IMR-90 (cell line): ENCODE measurements around the gene RHOB. TPM values are rescaled to one million over a fixed set of nuclear protein-coding genes. Genes with fewer than 3 reads are reported as not detected.

ENCODE experiments used
- ATAC-seq: fragments of 200-7000 bp; cut with Tn5 transposase; 2 replicates; pipeline ENCODE4 v1.9.1; 2020; ENCODE audit warnings: low read depth, mild to moderate bottlenecking, moderate library complexity
- Bru-seq: library from RNA; stranded (reverse); fragments of 400-500 nt; gene quantifications from one replicate; lab custom pipeline; 2021; lab: Mats Ljungman, UMichigan
- BruChase-seq, 2 experiments: library from RNA; stranded (reverse); fragments of 400-500 nt; gene quantifications; one replicate each; lab custom pipeline; 2021; lab: Mats Ljungman, UMichigan
- BruUV-seq: library from RNA; stranded (reverse); fragments of 400-500 nt; replicated peaks from 2 replicates; lab custom pipeline; 2021; lab: Mats Ljungman, UMichigan
- CTCF ChIA-PET: fragments of 300-600 bp; formaldehyde crosslinking; extraction: SDS; loops from one replicate; lab custom pipeline; 2021; ENCODE audit warnings: antibody characterized with exemption; lab: Yijun Ruan, JAX
- POLR2A ChIA-PET: fragments of 300-600 bp; sonication (Branson Sonifier 250); formaldehyde crosslinking; loops from one replicate; lab custom pipeline; 2022; ENCODE audit warnings: antibody characterized with exemption; ENCODE audit not compliant: unreplicated experiment; lab: Charles Lee
- DNase-seq: peaks from one replicate; pipeline ENCODE4 v3.0.0; 2013
- H2AFZ ChIP-seq: replicated peaks from 2 replicates; pipeline ENCODE3; 2013; ENCODE audit warnings: low read length, mild to moderate bottlenecking; ENCODE audit not compliant: poor library complexity
- H2AK5ac ChIP-seq: 2 replicates; pipeline ENCODE4 v1.6.1; 2013; ENCODE audit warnings: low read depth, low read length, inconsistent platforms
- H2AK9ac ChIP-seq: replicated peaks from 2 replicates; pipeline ENCODE3; 2013; ENCODE audit warnings: mild to moderate bottlenecking, low read depth, low read length, moderate library complexity; ENCODE audit not compliant: poor library complexity
- H2BK120ac ChIP-seq: 2 replicates; pipeline ENCODE4 v1.6.1; 2013; ENCODE audit warnings: low read depth, low read length, inconsistent platforms
- H2BK15ac ChIP-seq: 3 replicates; pipeline ENCODE4 v1.6.1; 2013; ENCODE audit warnings: low read depth, low read length, inconsistent platforms
- H2BK20ac ChIP-seq: 2 replicates; pipeline ENCODE4 v1.6.1; 2013; ENCODE audit warnings: low read depth, mild to moderate bottlenecking, inconsistent platforms, low read length, moderate library complexity
- H2BK5ac ChIP-seq: 2 replicates; pipeline ENCODE4 v1.6.1; 2013; ENCODE audit warnings: mild to moderate bottlenecking, low read depth, low read length, inconsistent platforms; ENCODE audit not compliant: poor library complexity, severe bottlenecking
- H3K14ac ChIP-seq: replicated peaks from 2 replicates; pipeline ENCODE4 v1.6.1; 2013; ENCODE audit warnings: low read depth, low read length, inconsistent platforms
- H3K18ac ChIP-seq: 2 replicates; pipeline ENCODE4 v1.6.1; 2013; ENCODE audit warnings: low read depth, low read length, control low read depth
- H3K23ac ChIP-seq: 2 replicates; pipeline ENCODE4 v1.6.1; 2013; ENCODE audit warnings: low read depth, low read length, inconsistent platforms
- H3K27ac ChIP-seq: 2 replicates; pipeline ENCODE4 v1.5.1; 2013; ENCODE audit warnings: mild to moderate bottlenecking, control low read depth, low read length; ENCODE audit not compliant: insufficient read depth
- H3K27me3 ChIP-seq: 2 replicates; pipeline ENCODE4 v1.6.1; 2013; ENCODE audit warnings: low read length; ENCODE audit not compliant: control insufficient read depth, insufficient read depth
- H3K36me3 ChIP-seq: 2 replicates; pipeline ENCODE4 v1.6.1; 2013; ENCODE audit warnings: low read length, mixed read lengths; ENCODE audit not compliant: control insufficient read depth, insufficient read depth
- H3K4ac ChIP-seq: 2 replicates; pipeline ENCODE4 v1.6.1; 2013; ENCODE audit warnings: low read depth, low read length, inconsistent platforms
- H3K4me1 ChIP-seq: 2 replicates; pipeline ENCODE4 v1.6.1; 2013; ENCODE audit warnings: low read length, mixed read lengths; ENCODE audit not compliant: control insufficient read depth, insufficient read depth
- H3K4me2 ChIP-seq: 2 replicates; pipeline ENCODE4 v1.6.1; 2013; ENCODE audit warnings: low read depth, mild to moderate bottlenecking, control low read depth, low read length, moderate library complexity
- H3K4me3 ChIP-seq: 2 replicates; pipeline ENCODE4 v1.5.1; 2013; ENCODE audit warnings: low read depth, mild to moderate bottlenecking, control low read depth, low read length, moderate library complexity; ENCODE audit not compliant: insufficient read depth
- H3K56ac ChIP-seq: 2 replicates; pipeline ENCODE4 v1.6.1; 2013; ENCODE audit warnings: low read length, inconsistent platforms; ENCODE audit not compliant: insufficient read depth; ENCODE audit errors: extremely low read depth
- H3K79me1 ChIP-seq, 2 experiments: 2 replicates each; pipeline ENCODE4 v1.6.1; 2013; ENCODE audit warnings: low read length in 2 of 2, inconsistent platforms in 1 of 2, low read depth in 1 of 2
- H3K9ac ChIP-seq: 2 replicates; pipeline ENCODE4 v1.6.1; 2013; ENCODE audit warnings: low read depth, low read length, control low read depth
- H3K9me1 ChIP-seq: 2 replicates; pipeline ENCODE4 v1.6.1; 2013; ENCODE audit warnings: low read length, inconsistent platforms; ENCODE audit not compliant: insufficient read depth
- H3K9me3 ChIP-seq: 2 replicates; pipeline ENCODE4 v1.6.1; 2013; ENCODE audit warnings: low read length; ENCODE audit not compliant: control insufficient read depth, insufficient read depth
- H4K20me1 ChIP-seq: 2 replicates; pipeline ENCODE4 v1.6.1; 2013; ENCODE audit warnings: low read length, inconsistent platforms; ENCODE audit not compliant: insufficient read depth
- H4K5ac ChIP-seq: 2 replicates; pipeline ENCODE4 v1.6.1; 2013; ENCODE audit warnings: mild to moderate bottlenecking, low read depth, low read length, control low read depth
- H4K8ac ChIP-seq, 2 experiments: 2 replicates each; pipeline ENCODE4 v1.6.1; 2013; ENCODE audit warnings: low read depth in 2 of 2, low read length in 2 of 2, control low read depth in 1 of 2, inconsistent platforms in 1 of 2
- H4K91ac ChIP-seq: 2 replicates; pipeline ENCODE4 v1.6.1; 2013; ENCODE audit warnings: low read depth, low read length, inconsistent platforms; ENCODE audit not compliant: insufficient read depth
- BHLHE40 ChIP-seq: fragments of 150-350 bp; IDR thresholded peaks from 2 replicates; pipeline ENCODE4 v1.6.1; 2016; ENCODE audit warnings: mild to moderate bottlenecking, low read depth, low read length
- CHD1 ChIP-seq: IDR thresholded peaks from 2 replicates; pipeline ENCODE4 v1.6.1; 2012; ENCODE audit warnings: low read depth, low read length, improper control_type of control experiment
- FOS ChIP-seq: fragments of 150-350 bp; IDR thresholded peaks from 2 replicates; pipeline ENCODE4 v1.6.1; 2016; ENCODE audit warnings: low read depth, low read length
- MAZ ChIP-seq: IDR thresholded peaks from 2 replicates; pipeline ENCODE4 v1.6.1; 2012; ENCODE audit warnings: low read depth, mild to moderate bottlenecking, low read length, improper control_type of control experiment, moderate library complexity, borderline replicate concordance
- NFE2L2 ChIP-seq: fragments of 150-350 bp; IDR thresholded peaks from 2 replicates; pipeline ENCODE4 v1.6.1; 2016; ENCODE audit warnings: low read depth, mild to moderate bottlenecking, low read length
- POLR2A ChIP-seq: IDR thresholded peaks from 2 replicates; pipeline ENCODE4 v1.6.1; 2012; ENCODE audit warnings: mild to moderate bottlenecking, low read depth, low read length
- RCOR1 ChIP-seq: IDR thresholded peaks from 2 replicates; pipeline ENCODE4 v1.6.1; 2012; ENCODE audit warnings: mild to moderate bottlenecking, low read length, improper control_type of control experiment; ENCODE audit not compliant: insufficient replicate concordance
- RFX5 ChIP-seq: IDR thresholded peaks from 2 replicates; pipeline ENCODE4 v1.8.0; 2012; ENCODE audit warnings: low read depth, mild to moderate bottlenecking, low read length, moderate library complexity
- SMC3 ChIP-seq: fragments of 150-350 bp; IDR thresholded peaks from 2 replicates; pipeline ENCODE4 v1.6.1; 2016; ENCODE audit warnings: low read depth, mild to moderate bottlenecking, antibody characterized with exemption, low read length, moderate library complexity
- WGBS, 2 experiments: methylation state at CpG; one replicate each; pipeline versions ENCODE4 v1.1.5 to v1.1.7; 2013; ENCODE audit warnings: missing lambda C conversion rate in 2 of 2; ENCODE audit not compliant: insufficient read length in 1 of 2; ENCODE audit errors: extremely low coverage in 2 of 2; 5-methylcytosine and 5-hydroxymethylcytosine counted together
- dilution Hi-C: fragments of 300-500 bp; cut with HindIII; formaldehyde crosslinking; loops from one replicate; pipeline ENCODE4 v1.14.3; 2018; ENCODE audit warnings: low sequenced_read_pairs; ENCODE audit not compliant: unreplicated experiment
- in situ Hi-C: fragments of 300-500 bp; cut with MboI; formaldehyde crosslinking; loops from 3 replicates; pipeline ENCODE4 v1.14.3; 2019; ENCODE audit warnings: low sequenced_read_pairs, inconsistent platforms, mixed read lengths
- intact Hi-C: fragments of 100-400 bp; cut with micrococcal nuclease; formaldehyde crosslinking; loops from 2 replicates; pipeline ENCODE4 v1.10.0; 2022
- long read RNA-seq: library from polyadenylated mRNA; unstranded; transcript quantifications from one replicate; pipeline ENCODE4 v2.0.0, GENCODE V29; 2021; ENCODE audit not compliant: unreplicated experiment
- polyA plus RNA-seq, 3 experiments: library from polyadenylated mRNA; depleted of rRNA; stranded (reverse); fragments of >200 nt; gene quantifications; 2 replicates each; pipeline ENCODE4 v1.2.3, GENCODE V29; 2012; ENCODE audit warnings: low replicate concordance in 1 of 3
- total RNA-seq: library from RNA; depleted of rRNA; stranded (reverse); fragments of >200 nt; gene quantifications from 2 replicates; pipeline ENCODE4 v1.2.3, GENCODE V29; 2012; rRNA removed
- TF ChIP-seq, protein P1 (sequence below): fragments of 150-350 bp; IDR thresholded peaks from 2 replicates; pipeline ENCODE4 v1.6.1; 2017; ENCODE audit warnings: mild to moderate bottlenecking, antibody characterized with exemption, low read length, low read depth
- TF ChIP-seq, protein P2 (sequence below): fragments of 150-350 bp; IDR thresholded peaks from 2 replicates; pipeline ENCODE4 v1.6.1; 2016; ENCODE audit warnings: low read depth, mild to moderate bottlenecking, low read length, moderate library complexity, borderline replicate concordance

RHOB gene
- total RNA-seq (112 and 151 TPM in 2 replicates), polyA plus RNA-seq (2012; rRNA removed) (149 and 201 TPM in 2 replicates), Bru-seq, nascent RNA (percentile 96 among the genes with signal in this experiment), BruChase-seq, experiment 1, labeled RNA remaining after a 6-hour chase (percentile 73 among the genes with signal in this experiment), BruChase-seq, experiment 2, labeled RNA remaining after a 2-hour chase (percentile 99 among the genes with signal in this experiment)
- 238 and 364 TPM in 2 replicates for polyA plus RNA-seq (2012; cell fraction: cytosol; rRNA removed)
- polyA plus RNA-seq (2012; cell fraction: nucleus; rRNA removed; ENCODE audit: low replicate concordance): 195 and 365 TPM in 2 replicates
- long read RNA-seq, transcript RHOB-201 (1 exons, 2,372 nt): major isoform, 52 of 52 reads
- long read RNA-seq, partial matches to known transcripts: 0 of 52 reads
- long read RNA-seq, other reads (novel, unspliced or antisense): 0 of 52 reads

DNA sequence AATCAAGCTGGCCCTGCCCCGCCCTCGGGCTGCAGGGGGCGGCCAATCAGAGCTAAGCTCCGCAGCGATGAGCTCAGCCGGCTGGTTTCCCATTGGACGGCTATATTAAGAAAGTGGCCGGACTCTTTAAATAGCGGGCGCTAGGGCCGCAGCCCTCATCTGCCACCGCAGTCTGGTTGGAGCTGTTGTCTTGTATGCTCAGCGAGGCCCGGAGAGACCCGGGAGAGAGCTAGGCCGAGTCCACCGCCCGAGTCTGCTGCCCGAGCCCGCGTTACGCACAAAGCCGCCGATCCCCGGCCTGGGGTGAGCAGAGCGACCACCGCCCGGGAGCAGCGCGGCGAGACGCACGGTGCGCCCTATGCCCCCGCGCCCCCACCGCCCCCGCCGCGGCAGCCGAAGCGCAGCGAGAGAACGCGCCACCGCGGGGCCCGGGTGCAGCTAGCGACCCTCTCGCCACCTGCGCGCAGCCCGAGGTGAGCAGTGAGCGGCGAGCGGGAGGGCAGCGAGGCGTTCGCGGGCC is at the start of gene RHOB:
Gene RHOB, plus strand, starts transcription at position 158 of the 520 bp plus-strand sequence. CDS start 392 bp downstream, outside the sequence.
- Histone ChIP-seq H4K8ac (peak within 1 kb of the TSS; percentile 72 to 75), H3K9me3 (no peaks in the 10 kb centered on the region), H4K91ac (peak within 1 kb of the TSS; percentile 82), H3K9me1 (no peaks in the 10 kb centered on the region), H4K20me1 (peaks cover 39% of the 10 kb centered on the region), H2AFZ (peak within 1 kb of the TSS; percentile 94), H3K23ac (peak within 1 kb of the TSS; percentile 99), H2AK5ac (peak within 1 kb of the TSS; percentile 96), H2BK15ac (peak within 1 kb of the TSS; percentile 52; the same call in 1 of the 3 replicates), H3K18ac (peak within 1 kb of the TSS; percentile 45), H3K4me3 (peak within 1 kb of the TSS; percentile 86), H3K27ac (peak within 1 kb of the TSS; percentile 88), H4K5ac (peak within 1 kb of the TSS; percentile 32; the same call in 1 of the 2 replicates), H3K14ac (peak within 1 kb of the TSS; percentile 93), H3K4ac (peak within 1 kb of the TSS; percentile 91), H2AK9ac (peak within 1 kb of the TSS; percentile 93), H2BK120ac (peak within 1 kb of the TSS; percentile 78), H2BK20ac (no peak within 1 kb of the TSS), H2BK5ac (peak within 1 kb of the TSS; percentile 89), H3K79me1 (peaks cover 3 to 35% of the 10 kb centered on the region in 2 experiments), H3K9ac (peak within 1 kb of the TSS; percentile 87), H3K4me2 (peak within 1 kb of the TSS; percentile 84), H3K27me3 (no peaks in the 10 kb centered on the region), H3K4me1 (peaks cover 14% of the 10 kb centered on the region), H3K36me3 (peaks cover 6% of the 10 kb centered on the region), H3K56ac (peak within 1 kb of the TSS; percentile 70; the same call in 1 of the 2 replicates)
- 0% methylated on average over 41 of the region's 60 CpGs; no CpG with 5 or more reads in 1 of the 2 experiments for WGBS, 2 experiments
- no TSS peak for BruUV-seq
- in situ Hi-C loops: no loop called here
- TF ChIP-seq CHD1 (no peak; the same call in 1 of the 2 replicates), NFE2L2 (0 out of 2 replicates have a peak, but pooled peaks have one; percentile 29), SMC3 (no peak; the same call in 1 of the 2 replicates), FOS (no peak), BHLHE40 (peak; percentile 21; the same call in 1 of the 2 replicates), RFX5 (peak; percentile 70; the same call in 1 of the 2 replicates), MAZ (peak; percentile 76; the same call in 1 of the 2 replicates), POLR2A (peak; percentile 100), RCOR1 (no peak)
- TF ChIP-seq, protein P1, sequence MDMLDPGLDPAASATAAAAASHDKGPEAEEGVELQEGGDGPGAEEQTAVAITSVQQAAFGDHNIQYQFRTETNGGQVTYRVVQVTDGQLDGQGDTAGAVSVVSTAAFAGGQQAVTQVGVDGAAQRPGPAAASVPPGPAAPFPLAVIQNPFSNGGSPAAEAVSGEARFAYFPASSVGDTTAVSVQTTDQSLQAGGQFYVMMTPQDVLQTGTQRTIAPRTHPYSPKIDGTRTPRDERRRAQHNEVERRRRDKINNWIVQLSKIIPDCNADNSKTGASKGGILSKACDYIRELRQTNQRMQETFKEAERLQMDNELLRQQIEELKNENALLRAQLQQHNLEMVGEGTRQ: peak; percentile 27; the same call in 1 of the 2 replicates
- TF ChIP-seq, protein P2, sequence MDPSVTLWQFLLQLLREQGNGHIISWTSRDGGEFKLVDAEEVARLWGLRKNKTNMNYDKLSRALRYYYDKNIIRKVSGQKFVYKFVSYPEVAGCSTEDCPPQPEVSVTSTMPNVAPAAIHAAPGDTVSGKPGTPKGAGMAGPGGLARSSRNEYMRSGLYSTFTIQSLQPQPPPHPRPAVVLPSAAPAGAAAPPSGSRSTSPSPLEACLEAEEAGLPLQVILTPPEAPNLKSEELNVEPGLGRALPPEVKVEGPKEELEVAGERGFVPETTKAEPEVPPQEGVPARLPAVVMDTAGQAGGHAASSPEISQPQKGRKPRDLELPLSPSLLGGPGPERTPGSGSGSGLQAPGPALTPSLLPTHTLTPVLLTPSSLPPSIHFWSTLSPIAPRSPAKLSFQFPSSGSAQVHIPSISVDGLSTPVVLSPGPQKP: no peak
- dilution Hi-C loops: no loop called here
- CTCF ChIA-PET: interaction anchor here (0.6 to 1.8 kb wide), 10 partner anchors 9 to 196 kb away, joined by 3 to 9 read pairs (median 3); no protein-coding TSS in a partner anchor
- intact Hi-C loops: no loop called here
- DNase-seq (peak; percentile 98), ATAC-seq (peak; percentile 88)
- POLR2A ChIA-PET: interaction anchor here (0.6 to 2.9 kb wide), 23 partner anchors 8 to 201 kb away, joined by 3 to 14 read pairs (median 5); no protein-coding TSS in a partner anchor
